Activated CD4-positive, alpha-beta T cell treated with anti-CD3 and anti-CD28 coated beads, Interleukin-2, Interleukin-4, amounts not matched to agents 100 ng/mL and 50 ng/mL, durations not matched to agents 16 hours and 8 hours (primary cell): ENCODE data around the gene VAMP8.
A peak's percentile ranks its signal among the peaks of the same experiment; 100 is the strongest.
"Not testable (repeated sequence)": the region's sequence is repeated elsewhere in the genome, so short reads cannot be mapped to it uniquely, and the experiment has no call there.

Experiments
- DNase-seq: peaks from one replicate; pipeline ENCODE4 v3.0.0-alpha.2; 2020; ENCODE audit warnings: low spot score

The VAMP8 gene

DNA sequence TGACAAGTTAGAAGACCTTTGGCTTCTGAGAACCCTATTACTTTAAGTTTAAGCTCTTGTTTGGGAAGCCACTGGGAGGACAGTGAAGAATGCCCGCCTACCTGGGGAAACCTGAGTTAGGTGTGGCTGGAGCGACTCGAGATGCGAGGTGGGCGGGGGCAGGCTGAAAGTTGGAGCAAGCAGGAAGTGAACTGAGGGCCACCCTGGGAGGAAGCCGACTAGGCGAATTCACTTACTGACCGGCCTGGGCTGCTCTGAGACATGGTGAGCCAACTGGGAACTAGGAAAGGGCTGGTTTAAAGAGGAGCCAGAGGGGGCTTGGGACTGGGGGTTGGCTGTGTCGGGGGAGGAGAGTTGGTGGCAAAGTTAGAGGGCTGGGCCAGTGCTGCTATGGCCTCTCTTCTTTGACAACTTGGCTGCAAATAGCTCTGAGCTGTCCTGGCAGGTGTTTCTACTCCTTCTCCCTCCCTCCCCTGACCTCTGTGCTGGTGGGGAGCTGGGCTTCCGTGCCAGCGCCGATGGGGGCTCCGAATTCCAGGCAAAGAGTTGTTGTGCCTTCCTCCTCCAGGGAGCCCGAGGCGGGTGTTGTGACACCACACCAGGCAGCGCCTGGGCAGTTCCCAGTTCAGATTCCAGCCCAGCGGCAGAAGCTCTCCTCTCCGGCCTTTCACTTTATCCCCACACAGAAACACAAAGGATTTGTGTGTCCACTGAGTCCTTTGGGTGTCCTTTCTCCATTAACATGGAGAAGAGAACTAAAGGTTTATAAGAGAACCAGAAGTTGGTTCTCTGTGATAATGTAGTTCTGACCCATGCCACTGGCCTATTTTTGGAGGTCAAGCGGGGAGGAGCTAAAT is at the start of gene VAMP8:
Gene VAMP8, plus strand, starts transcription at position 201 of the 857 bp plus-strand sequence. Its CDS starts 61 bp downstream, at position 262.
- peak; percentile 60 for DNase-seq

DNA sequence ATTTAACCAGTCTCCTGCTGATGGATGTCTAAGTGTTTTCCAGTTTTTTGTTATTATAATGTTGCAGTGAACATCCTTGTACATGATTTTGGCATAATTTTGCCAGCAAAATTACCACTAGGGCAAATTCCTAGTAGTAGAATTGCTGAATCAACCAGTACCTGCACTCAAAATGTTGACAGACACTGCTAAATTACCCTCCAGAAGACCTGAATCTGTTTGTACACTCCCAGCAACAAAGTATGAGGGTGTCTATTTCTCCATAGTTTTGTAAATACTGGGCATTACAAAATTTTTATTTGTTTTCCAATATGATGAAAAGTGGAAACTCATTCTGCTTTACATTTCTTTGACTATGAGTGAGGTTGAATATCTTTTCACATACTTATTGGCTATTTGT is 49.6 kb upstream of the VAMP8 start:
- no peak for DNase-seq

DNA sequence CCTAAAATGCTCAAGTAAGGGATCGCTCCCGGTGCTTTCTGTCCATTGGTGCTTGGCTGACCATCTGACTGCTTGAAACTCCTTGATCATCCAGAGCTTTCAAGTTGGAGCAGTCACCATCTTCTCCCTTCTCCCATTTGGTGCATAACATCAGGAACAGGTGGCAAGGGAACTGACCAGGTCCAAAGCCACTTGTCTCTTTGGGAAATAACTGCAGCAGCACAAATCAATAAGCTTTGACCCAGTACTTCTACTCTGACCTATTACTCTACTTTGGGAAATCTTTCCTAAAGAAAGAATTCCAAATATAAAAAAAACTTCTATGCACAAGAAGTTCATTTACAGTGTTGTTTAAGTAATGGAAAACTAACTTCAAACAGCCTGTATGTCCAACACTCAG is 49.0 kb upstream of the VAMP8 start:
- DNase-seq = no peak

DNA sequence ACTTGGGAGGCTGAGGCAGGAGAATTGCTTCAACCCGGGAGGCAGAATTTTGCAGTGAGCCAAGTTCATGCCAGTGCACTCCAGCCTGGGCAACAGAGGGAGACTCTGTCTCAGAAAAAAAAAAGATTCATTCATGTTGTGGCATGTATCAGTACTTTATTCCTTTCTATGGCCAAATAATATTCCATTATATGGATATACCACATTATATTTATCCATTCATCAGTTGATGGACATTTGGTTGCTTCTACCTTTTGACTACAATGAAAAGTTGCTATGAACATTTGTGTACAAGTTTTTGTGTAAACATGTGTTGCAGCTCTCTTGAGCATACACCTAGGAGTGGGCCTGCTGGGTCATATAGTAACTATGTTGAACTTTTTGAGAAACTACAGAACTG is 47.6 kb upstream of the VAMP8 start:
- no peak for DNase-seq

DNA sequence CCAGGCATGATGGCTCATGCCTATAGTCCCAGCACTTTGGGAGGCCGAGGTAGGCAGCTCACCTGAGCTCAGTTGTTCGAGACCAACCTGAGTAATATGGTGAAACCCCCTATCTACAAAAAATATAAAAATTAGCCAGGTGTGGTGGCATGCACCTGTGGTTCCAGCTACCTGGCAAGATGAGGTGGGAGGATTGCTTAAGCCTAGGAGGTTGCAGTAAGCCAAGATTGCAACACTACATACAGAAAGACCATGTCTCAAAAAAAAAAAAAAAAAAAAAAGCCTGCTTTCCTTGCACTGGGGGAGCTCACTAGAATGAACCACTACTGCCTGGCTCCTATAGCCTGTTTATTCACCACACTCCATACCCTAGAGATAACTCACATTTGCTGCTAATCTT is 45.8 kb upstream of the VAMP8 start:
- no peak for DNase-seq

DNA sequence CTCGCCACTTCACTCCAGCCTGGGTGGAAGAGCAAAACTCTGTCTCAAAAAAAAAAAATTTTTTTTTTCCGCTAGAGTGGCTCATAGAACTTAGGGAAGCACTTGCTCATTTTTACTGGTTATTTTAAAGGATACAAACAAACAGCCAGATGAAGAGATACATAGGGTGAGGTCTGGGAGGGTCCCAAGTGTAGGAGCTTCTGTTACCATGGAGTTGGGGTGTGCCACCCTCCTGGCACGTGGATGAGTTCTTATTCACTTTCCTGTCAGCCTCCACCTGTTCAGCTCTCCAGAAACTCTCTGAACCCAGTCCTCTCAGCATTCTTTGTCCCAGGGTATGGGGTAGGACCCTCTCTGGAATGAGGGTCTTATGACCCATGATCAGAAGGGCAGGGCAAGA is 43.3 kb upstream of the VAMP8 start:
- no peak for DNase-seq

DNA sequence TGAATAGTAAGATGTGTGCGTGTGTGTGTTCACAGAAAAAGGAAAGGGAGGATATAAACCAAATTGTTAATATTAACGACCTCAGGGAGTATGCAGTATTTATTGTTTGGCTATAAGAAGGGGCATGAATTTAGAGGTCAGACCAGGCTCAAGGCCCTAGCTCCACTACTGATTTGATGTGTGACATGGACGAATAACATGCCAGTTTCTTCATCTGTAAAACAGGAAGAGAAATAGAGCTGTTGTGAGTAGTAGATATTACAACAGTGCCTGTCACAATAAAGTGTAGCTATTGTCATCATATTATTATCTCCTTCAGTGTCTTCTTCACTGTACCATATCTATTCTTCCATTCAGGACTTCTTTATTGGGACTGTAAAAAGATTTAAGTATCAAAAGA is 42.5 kb upstream of the VAMP8 start:
- DNase-seq = no peak

DNA sequence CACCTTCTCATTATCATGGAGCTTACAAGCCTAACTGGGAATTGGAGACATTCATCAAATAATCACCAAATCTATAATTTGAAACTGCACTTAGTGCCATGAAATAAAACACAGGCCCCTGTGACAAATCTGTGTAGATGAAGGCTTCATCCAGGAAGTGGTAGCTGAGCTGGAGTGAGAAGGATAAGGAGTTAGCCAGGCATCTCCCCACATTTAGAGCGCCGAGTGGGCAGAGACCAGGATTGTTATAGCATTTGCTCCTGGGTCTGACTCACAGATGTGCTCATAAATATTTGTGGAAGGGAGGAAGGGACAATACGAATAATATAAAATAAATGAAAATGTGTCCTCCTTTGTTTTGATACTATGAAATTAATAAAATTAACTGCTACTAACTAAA is 40.9 kb upstream of the VAMP8 start:
- no peak for DNase-seq

DNA sequence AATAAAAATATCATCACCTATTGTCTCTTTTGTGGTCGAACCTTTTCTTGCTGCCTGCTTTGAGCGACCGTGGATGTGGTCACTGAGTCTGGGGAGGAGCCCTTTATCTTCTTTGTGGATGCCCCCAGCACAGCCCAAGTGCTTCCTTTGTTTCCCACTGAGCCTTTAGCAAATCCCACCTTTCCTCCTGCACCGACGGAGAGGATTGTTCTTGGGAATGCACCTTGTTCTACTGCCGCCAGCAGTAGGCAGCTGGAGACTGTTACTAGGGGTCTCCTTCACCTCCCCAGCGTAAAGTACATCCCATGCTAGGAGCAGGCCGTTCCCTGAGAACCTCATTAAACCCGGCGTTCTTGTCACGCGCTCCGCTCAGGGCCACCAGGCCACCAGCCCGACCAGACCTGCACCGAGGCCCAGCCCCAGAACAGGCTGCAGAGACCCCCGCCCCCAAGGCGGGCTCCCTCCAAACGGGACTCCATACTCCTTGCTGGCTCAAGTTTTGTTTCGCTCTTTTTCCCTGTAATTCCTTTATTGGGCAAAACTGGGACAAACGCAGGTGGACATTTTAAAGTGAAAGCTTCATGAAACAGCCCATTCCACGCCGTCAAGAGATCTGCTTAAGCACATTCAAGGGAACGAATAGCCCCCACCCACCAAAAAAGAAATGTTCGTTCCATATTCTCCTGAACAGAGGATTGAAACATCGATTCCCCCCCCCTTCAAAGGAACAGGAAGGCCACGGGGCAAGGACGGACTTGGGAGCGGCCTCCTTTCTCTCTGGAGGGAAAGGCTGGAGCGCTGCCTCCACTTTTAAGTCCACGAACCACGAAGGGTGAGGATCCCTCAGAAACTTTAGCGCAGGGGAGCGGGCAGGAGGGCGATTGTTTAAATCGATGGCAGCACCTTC is 39.5 kb upstream of the VAMP8 start:
- DNase-seq = no peak

DNA sequence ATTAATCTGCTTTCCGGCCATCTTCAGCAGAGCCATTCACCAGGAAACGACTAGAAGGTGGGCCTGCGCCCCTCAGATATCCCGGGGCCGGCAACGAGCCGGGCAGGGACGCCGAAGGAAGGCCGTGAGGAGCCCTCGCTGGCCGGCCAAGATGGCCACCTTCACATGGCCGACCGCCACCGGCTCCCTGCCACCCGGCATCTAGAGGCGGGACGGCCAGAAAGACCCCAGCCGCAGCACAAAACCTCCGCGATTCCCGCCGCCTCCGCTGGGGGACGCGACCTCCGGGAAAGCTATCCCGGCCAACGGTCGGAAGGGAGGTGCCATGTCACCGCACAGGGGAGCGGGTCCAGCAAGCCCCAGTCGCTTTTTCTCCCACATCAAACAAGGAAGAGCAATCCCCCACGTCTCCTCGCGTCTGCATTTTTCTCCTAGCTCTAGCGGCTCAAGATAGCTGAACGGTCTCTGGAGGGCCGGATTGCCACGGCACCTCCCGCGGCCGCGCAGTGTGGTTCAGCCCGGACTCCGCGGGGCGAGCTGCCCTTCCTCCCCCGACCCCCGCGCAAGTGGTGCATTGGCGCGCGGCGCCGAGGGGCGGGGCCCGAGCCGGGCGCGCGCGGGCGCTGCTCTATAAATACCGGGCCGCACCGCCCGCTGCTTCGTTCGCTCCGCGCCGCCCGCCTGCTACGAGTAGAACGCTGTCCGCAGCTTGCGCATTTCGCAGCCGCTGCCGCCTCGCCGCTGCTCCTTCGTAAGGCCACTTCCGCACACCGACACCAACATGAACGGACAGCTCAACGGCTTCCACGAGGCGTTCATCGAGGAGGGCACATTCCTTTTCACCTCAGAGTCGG is 38.7 kb upstream of the VAMP8 start, which contains the start of gene MAT2A:
Gene MAT2A, plus strand, starts transcription at position 662 of the 854 bp plus-strand sequence. Its CDS starts 120 bp downstream, at position 782.
- peak; percentile 93 for DNase-seq

DNA sequence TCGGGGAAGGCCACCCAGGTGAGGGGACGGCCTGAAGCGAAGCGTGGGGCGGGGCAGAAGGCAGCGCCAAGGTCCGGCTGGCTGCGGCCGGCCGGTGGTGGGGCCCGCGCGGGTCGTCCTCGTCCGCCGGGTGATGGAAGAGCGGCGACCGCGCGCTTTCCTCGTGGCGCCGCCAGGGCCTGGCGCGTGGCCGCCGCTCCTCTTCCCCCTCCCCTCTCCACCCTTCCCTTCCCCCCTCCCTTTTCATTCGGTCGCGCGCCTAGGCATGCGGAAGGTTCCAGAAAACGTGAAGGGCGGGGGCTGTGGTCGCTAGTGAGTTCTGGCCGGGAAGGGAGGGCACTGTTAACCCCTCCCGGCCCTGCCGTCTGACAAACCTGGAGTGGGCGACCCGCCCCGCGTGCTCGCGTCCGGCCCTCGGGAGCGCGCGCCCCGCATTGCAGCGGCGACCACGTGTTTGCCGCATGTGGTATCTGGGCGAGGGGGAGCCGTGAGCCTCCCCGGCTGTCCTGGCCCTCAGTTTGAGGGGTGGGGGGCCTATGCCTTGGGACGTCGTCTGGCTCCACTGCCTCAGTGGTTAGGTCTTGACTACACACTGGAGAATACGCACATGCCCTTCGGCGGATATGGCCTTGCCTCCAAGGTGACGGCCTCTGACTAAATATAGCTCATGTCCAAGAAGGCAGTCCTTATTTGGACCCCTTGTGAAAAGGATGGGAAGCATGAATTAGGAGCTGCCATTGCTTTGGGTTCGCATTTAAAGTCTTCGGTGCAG is 37.8 kb upstream of the VAMP8 start:
- peak; percentile 77 for DNase-seq

DNA sequence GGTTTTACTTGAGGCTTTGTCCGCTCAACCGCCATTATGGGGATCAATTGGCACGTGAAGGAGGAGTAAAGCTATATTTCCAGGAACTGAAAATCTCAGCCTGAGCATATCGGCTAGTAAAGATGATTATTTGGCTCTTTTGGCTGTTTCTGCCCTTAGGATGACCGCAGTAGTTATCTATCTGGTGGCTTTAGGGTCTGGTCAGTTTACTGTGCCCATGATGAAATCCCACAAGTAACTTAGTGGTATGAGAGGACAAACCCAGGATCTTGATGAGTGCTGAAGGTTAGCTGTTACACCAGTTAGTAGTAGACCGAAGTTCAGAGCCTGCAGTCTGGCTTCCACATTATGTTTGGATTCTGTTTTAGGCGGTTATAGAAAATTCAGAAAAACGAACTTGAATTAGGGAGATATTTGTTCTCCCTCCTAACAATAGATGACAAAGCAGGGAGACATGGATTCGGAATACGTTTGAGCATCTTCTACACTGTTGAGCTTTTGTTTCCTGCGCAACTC is 37.2 kb upstream of the VAMP8 start:
- no peak for DNase-seq

DNA sequence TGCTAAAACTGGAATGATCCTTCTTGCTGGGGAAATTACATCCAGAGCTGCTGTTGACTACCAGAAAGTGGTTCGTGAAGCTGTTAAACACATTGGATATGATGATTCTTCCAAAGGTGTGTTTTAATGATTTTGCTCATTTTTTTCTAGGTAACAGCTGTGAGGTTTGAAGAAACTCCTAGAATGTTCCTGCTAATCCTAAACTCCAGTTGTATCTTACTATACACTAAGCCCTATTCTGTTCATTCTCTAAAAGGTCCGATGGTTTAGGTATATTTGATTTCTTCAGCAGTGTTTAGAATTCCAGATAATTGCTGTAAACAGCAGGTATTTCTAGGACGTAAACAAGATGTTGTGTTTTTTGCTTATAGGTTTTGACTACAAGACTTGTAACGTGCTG is 36.1 kb upstream of the VAMP8 start:
- DNase-seq = no peak

DNA sequence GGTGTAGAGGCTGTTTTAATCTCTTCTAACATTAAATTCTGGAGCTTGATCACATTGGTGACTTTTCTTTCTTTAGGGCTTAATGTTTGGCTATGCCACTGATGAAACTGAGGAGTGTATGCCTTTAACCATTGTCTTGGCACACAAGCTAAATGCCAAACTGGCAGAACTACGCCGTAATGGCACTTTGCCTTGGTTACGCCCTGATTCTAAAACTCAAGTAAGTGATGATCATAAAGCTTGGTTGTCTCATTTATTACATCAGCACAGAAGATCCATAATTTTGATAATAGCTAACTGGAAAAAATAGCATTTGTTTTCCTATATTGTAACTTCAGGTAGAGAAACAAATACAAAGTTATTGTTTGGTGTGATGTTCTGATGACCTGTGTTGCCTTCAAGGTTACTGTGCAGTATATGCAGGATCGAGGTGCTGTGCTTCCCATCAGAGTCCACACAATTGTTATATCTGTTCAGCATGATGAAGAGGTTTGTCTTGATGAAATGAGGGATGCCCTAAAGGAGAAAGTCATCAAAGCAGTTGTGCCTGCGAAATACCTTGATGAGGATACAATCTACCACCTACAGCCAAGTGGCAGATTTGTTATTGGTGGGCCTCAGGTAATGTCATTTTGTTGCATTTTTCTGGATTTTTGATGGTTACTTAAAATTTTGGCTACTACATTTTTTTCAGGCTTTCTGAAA is 35.5 kb upstream of the VAMP8 start:
- no peak for DNase-seq

DNA sequence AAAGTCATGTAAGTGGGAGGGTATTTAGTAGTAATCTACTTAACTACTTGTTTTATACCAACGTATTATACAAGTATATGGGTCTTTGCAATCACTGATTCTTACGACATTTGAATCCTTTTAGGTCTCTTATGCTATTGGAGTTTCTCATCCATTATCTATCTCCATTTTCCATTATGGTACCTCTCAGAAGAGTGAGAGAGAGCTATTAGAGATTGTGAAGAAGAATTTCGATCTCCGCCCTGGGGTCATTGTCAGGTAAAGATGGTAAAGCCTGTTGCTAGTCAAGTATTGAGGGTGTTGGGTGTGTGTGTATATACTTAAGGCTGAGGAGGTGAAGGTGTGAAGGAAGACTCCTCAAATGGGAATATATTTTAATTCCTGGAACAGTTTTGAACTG is 34.6 kb upstream of the VAMP8 start:
- DNase-seq = no peak

DNA sequence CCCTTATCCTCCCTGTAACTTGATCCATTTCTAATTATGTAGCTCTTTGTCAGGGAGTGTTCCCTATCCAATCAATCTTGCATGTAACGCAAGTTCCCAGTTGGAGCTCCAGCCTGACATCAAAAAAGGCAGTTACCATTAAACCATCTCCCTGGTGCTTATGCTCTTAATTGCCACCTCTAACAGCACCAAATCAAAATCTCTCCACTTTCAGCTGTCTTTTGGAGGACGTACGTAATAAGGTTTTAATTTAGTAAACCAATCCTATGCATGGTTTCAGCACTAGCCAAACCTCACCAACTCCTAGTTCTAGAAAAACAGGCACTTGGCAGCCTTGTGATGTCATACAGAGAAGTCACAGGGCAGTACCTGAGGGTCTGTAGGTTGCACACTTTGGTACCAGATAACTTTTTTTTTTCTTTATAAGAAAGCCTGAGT is 33.1 kb upstream of the VAMP8 start:
- DNase-seq = not testable (repeated sequence)

DNA sequence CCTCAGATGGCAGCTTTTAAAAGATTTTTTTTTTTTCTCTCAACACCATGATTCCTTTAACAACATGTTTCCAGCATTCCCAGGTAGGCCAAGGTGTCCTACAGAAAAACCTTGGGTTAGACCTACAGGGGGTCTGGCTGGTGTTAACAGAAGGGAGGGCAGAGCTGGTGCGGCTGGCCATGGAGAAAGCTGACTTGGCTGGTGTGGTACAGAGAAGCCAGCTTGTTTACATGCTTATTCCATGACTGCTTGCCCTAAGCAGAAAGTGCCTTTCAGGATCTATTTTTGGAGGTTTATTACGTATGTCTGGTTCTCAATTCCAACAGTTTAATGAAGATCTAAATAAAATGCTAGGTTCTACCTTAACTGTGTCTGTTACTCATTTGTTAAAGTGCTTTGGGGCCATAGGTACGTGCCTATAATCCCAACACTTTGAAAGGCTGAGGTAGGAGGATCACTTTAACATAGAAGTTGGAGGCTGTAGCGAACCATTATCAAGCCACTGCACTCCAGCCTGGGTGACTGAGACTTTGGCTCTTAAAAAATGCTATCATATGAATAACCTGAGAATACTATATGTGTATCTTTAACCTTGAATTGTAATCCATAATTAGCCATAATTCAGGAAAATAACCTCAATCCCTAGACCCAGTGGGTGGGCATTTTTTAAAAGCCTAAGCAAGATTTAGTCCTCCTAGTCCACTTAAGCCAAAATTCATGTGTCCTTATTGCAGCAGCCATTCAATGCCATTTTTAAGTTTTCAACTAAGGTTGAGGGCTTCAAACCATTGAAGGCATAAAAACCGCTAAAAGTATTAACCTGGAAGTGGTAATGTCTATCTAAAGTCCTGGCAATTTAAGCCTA is 32.2 kb upstream of the VAMP8 start:
- DNase-seq = not testable (repeated sequence)

DNA sequence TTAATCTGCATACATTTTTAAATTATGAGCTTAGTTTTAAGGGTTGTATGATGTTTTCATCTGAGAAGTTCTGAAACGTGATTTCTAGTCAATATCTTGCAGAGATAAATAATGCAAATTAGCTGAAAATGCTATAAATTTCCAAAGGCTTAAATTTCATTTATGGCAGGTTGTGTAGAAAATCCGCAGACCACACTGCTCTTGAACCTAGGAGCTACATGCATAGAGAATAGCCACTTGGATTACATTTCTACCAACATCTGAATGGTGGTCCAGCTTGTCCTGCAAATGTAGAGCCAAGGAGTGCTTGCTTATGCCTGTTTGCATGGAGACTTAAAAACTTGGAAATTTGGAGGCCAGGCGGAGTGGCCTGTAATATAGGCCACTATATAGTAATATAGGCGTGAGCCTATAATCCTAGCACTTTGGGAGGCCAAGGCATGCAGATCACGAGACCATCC is 31.6 kb upstream of the VAMP8 start:
- no peak for DNase-seq
